Hepatocyte (in vitro differentiated cells): ENCODE results near the gene GGTA1. TPM values are rescaled to one million over a fixed set of nuclear protein-coding genes. Genes with fewer than 3 reads are reported as not detected.

Experiments
- DNase-seq: peaks from one replicate; pipeline ENCODE4 v3.0.0-alpha.2; 2016; ENCODE audit warnings: low spot score
- H2AFZ ChIP-seq: fragments of 200-600 bp; sonication (generic); 2 replicates; pipeline ENCODE4 v1.6.0; 2016; ENCODE audit warnings: antibody characterized with exemption, mild to moderate bottlenecking
- H3K27ac ChIP-seq: fragments of 200-600 bp; sonication (generic); 2 replicates; pipeline ENCODE4 v1.5.1; 2016; ENCODE audit warnings: mild to moderate bottlenecking
- H3K27me3 ChIP-seq: fragments of 200-600 bp; sonication (generic); 2 replicates; pipeline ENCODE4 v1.6.1; 2016
- H3K36me3 ChIP-seq: fragments of 200-600 bp; sonication (generic); replicated peaks from 2 replicates; pipeline ENCODE4 v1.5.1; 2016; ENCODE audit warnings: low read depth; ENCODE audit not compliant: insufficient read depth
- H3K4me1 ChIP-seq: fragments of 200-600 bp; sonication (generic); 2 replicates; pipeline ENCODE4 v1.5.1; 2016; ENCODE audit warnings: mild to moderate bottlenecking, moderate library complexity; ENCODE audit not compliant: insufficient read depth
- H3K4me2 ChIP-seq: fragments of 200-600 bp; sonication (generic); 2 replicates; pipeline ENCODE4 v1.6.0; 2016
- H3K4me3 ChIP-seq: fragments of 200-600 bp; sonication (generic); 2 replicates; pipeline ENCODE4 v1.5.1; 2016; ENCODE audit warnings: mild to moderate bottlenecking
- H3K79me2 ChIP-seq: fragments of 200-600 bp; sonication (generic); 2 replicates; pipeline ENCODE4 v1.6.0; 2017; ENCODE audit warnings: mild to moderate bottlenecking
- H3K9me2 ChIP-seq: fragments of 200-600 bp; sonication (generic); replicated peaks from 2 replicates; pipeline ENCODE4 v1.6.0; 2017; ENCODE audit warnings: mild to moderate bottlenecking; ENCODE audit not compliant: insufficient read depth
- H3K9me3 ChIP-seq: fragments of 200-600 bp; sonication (generic); 2 replicates; pipeline ENCODE4 v1.5.1; 2016; ENCODE audit warnings: low read depth, mild to moderate bottlenecking
- H4K20me1 ChIP-seq: fragments of 200-600 bp; sonication (generic); 2 replicates; pipeline ENCODE4 v1.6.0; 2016; ENCODE audit warnings: mild to moderate bottlenecking; ENCODE audit not compliant: insufficient read depth, poor library complexity, severe bottlenecking
- CTCF ChIP-seq: fragments of 200-600 bp; sonication (generic); IDR thresholded peaks from 2 replicates; pipeline ENCODE4 v1.5.1; 2016; ENCODE audit warnings: antibody characterized with exemption, mild to moderate bottlenecking; ENCODE audit not compliant: poor library complexity
- EZH2 ChIP-seq: fragments of 200-600 bp; sonication (generic); IDR thresholded peaks from 2 replicates; pipeline ENCODE4 v1.6.1; 2016; ENCODE audit warnings: antibody characterized with exemption, mild to moderate bottlenecking, borderline replicate concordance
- EZH2phosphoT487 ChIP-seq: fragments of 200-600 bp; sonication (generic); IDR thresholded peaks from one replicate; pipeline ENCODE4 v1.6.1; 2018; ENCODE audit warnings: antibody characterized with exemption, mild to moderate bottlenecking, low read depth, moderate library complexity; ENCODE audit not compliant: unreplicated experiment, severe bottlenecking
- WGBS: methylation state at CpG from one replicate; pipeline ENCODE4 v1.1.6; 2016; ENCODE audit warnings: low lambda C conversion rate; ENCODE audit errors: missing lambda C conversion rate; 5-methylcytosine and 5-hydroxymethylcytosine counted together
- polyA plus RNA-seq: library from polyadenylated mRNA; unstranded; fragments of >200 nt; fragmentation: Nextera tagmentation; extraction: Ambion mirVana; gene quantifications from 2 replicates; pipeline ENCODE4 v1.2.1, GENCODE V29; 2016
- total RNA-seq: library from RNA; depleted of rRNA; stranded (reverse); fragments of >200 nt; gene quantifications from 2 replicates; pipeline ENCODE4 v1.2.3, GENCODE V29; 2014

Gene GGTA1
- total RNA-seq: 0.07 and 0.72 TPM in 2 replicates
- 0.77 and 0.95 TPM in 2 replicates for polyA plus RNA-seq

DNA sequence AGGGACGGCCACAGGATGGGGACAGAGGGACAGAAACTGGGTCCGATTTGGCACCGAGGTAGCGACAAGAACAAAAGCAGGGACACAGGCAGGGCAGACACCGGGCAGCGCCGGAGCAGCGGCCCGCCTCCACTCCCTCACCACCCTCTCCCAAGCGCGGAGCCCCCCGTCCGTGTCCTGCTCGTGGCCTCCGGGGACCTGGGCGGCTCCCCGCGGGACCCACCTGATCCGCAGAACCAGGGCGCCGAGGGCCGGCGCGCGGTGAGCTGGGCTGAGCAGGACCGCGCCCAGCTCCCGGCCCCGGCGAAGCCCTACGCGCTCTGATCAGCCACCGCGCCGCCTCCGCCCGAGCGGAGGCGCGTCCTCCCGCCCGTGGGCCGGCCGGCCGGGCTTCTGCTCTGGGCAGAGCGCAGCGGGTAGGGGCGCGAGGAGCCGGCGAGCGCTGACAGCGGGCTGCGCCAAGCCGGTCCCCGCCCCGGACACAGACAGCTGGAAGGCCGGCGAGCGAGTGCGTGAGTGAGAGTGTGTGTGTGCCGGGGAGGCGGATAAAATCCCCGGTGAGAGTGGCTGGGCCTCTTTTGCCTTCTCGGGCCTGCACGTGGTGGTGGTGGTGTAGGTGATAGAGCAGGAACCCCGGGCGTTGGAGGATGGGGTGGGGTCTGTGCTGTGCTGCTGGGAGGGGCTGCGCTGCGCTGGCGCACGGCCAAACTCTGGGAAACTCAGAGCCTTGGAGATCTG, at the start of gene GGTA1:
GGTA1 (minus strand) TSS at position 418 of the 738 bp plus-strand sequence. CDS start 31,922 bp downstream, outside the sequence.
- Histone ChIP-seq H3K4me2 (peak within 1 kb of the TSS; percentile 99), H3K4me1 (peaks cover 13% of the 10 kb centered on the region), H3K36me3 (no peaks in the 10 kb centered on the region), H4K20me1 (no peaks in the 10 kb centered on the region), H3K4me3 (peak within 1 kb of the TSS; percentile 61), H2AFZ (peak within 1 kb of the TSS; percentile 71), H3K27ac (no peak within 1 kb of the TSS), H3K79me2 (no peaks in the 10 kb centered on the region), H3K27me3 (peaks cover 48% of the 10 kb centered on the region), H3K9me3 (no peaks in the 10 kb centered on the region), H3K9me2 (no peaks in the 10 kb centered on the region)
- WGBS: under 1% methylated on average over 48 of the region's 72 CpGs
- TF ChIP-seq EZH2: peak; percentile 58
- no peak for TF ChIP-seq EZH2phosphoT487
- DNase-seq: peak; percentile 81

DNA sequence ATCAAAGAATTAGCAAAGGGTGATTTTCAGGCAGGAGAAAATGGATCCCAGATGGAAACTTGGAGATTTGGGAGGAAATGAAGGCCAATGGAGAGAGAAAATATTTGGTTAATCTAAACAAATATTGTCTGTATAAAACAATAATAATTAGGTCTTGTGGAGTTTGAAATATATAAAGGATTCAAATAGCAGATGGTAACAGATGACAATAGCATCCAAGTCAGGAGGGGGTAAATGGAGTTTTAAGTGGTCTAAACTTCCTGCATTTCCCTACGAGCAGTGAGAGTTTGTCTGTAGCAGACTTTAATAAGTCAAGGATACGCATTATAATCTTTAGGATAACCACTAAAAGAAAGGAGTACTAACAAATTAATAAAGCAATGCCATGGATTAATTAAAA, 49.0 kb upstream of the GGTA1 start:
- H3K9me2 ChIP-seq: no peaks in the 10 kb centered on the region
- H3K4me1 ChIP-seq: peaks cover 8% of the 10 kb centered on the region
- no peaks in the 10 kb centered on the region for H3K36me3 ChIP-seq
- no peaks in the 10 kb centered on the region for H3K9me3 ChIP-seq
- no peak for DNase-seq
- no peak overlapping the region for H3K4me3 ChIP-seq
- H3K79me2 ChIP-seq: no peaks in the 10 kb centered on the region
- TF ChIP-seq EZH2 (no peak), CTCF (no peak), EZH2phosphoT487 (no peak)
- WGBS: 69% methylated on average over 2 of the region's 2 CpGs
- H2AFZ ChIP-seq: no peak overlapping the region
- H3K27me3 ChIP-seq: no peaks in the 10 kb centered on the region
- no peak overlapping the region for H3K27ac ChIP-seq
- no peaks in the 10 kb centered on the region for H4K20me1 ChIP-seq
- no peak overlapping the region for H3K4me2 ChIP-seq

DNA sequence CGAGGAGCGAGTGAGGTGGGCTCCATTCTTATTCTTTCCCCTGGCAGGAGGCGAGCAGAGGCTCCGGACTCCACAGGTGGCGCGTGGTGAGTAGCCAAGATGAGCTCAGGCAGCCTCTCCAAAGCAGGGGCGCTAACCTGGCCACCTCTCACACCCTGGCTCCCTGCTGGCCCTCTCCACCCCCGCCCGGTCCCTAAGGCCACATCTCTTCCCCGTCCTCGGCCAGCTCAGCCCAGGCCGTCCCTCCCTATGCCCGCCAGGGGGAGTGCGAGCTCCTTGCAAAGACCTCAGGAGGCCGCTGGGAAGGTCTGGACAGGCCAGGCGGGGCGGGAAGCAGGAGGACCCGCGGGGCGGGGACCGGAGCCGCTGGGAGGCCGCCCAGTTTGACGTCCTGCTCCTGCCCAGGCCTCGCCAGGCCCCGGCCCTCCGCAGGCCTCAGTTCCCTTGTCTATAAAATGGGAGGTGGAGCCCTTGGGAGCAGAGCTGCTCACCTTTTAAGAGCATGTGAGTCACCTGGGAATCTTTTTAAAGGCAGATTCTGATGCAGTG, 46.3 kb upstream of the GGTA1 start:
- peak; percentile 97 for DNase-seq
- Histone ChIP-seq H3K27ac (no peak overlapping the region), H3K4me1 (peaks cover 7% of the 10 kb centered on the region), H3K9me2 (no peaks in the 10 kb centered on the region), H3K9me3 (no peaks in the 10 kb centered on the region), H3K27me3 (no peaks in the 10 kb centered on the region), H3K36me3 (no peaks in the 10 kb centered on the region), H3K4me3 (no peak overlapping the region), H4K20me1 (no peaks in the 10 kb centered on the region), H2AFZ (peak overlapping the region; percentile 65), H3K79me2 (no peaks in the 10 kb centered on the region), H3K4me2 (peak overlapping the region; percentile 64)
- 4% methylated on average over 20 of the region's 27 CpGs for WGBS
- TF ChIP-seq CTCF: peak; percentile 99
- no peak for TF ChIP-seq EZH2

DNA sequence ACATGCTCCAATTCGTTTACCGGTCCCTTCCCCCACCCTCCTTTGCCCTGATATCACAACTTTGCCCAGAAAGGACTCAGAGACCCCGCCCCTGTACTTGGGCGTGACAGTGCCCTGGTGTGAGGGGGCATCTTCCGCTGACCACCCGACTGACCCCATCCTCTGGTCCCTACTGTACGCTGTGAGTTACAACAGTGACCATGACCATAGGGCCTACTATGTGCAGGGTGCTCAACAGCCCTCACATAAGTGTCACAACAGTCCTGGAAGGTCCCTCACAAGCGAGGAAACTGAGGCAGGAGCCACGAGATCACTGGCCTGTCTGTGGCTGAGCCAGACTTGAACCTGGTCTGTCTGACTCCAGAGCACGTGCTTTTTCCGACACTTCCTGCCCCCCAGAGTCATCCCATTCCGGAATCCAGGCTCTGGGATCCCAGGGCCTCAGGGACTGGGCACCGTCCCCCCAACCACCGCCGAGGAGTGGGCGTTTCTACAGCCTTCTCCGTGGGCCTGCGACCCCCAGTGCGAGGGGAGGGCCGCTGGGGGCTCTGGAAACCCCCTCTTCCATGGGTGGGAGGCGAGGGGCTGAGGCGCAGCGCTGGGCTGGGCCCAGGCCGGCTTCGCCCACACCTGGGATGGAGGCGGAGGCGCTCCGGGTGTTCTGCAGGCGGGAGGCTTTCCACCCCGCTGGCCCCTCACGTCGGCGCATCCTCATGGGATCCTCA, 45.7 kb upstream of the GGTA1 start:
- no peaks in the 10 kb centered on the region for H3K9me3 ChIP-seq
- H3K9me2 ChIP-seq: no peaks in the 10 kb centered on the region
- H3K4me1 ChIP-seq: peaks cover under 1% of the 10 kb centered on the region
- DNase-seq: no peak
- no peak overlapping the region for H3K27ac ChIP-seq
- H3K27me3 ChIP-seq: no peaks in the 10 kb centered on the region
- no peak overlapping the region for H3K4me3 ChIP-seq
- TF ChIP-seq EZH2phosphoT487: no peak
- TF ChIP-seq CTCF: no peak
- TF ChIP-seq EZH2: no peak
- H3K36me3 ChIP-seq: no peaks in the 10 kb centered on the region
- no peak overlapping the region for H2AFZ ChIP-seq
- no peaks in the 10 kb centered on the region for H4K20me1 ChIP-seq
- H3K79me2 ChIP-seq: no peaks in the 10 kb centered on the region
- 58% methylated on average over 33 of the region's 33 CpGs for WGBS
- H3K4me2 ChIP-seq: no peak overlapping the region
